GM12878 (cell line): ENCODE measurements around the gene AHNAK. TPM values are rescaled to one million over a fixed set of nuclear protein-coding genes. Genes with fewer than 3 reads are reported as not detected.

Experiments used
- ATAC-seq: fragments of 200-7000 bp; cut with Tn5 transposase; 3 replicates; pipeline ENCODE4 v1.9.1; 2020; ENCODE audit warnings: mild to moderate bottlenecking, moderate library complexity
- BruUV-seq: library from RNA; stranded (reverse); fragments of 400-500 nt; replicated peaks from 2 replicates; lab custom pipeline; 2021; lab: Mats Ljungman, UMichigan
- CTCF ChIA-PET: fragments of 300-600 bp; sonication (Branson Sonifier 250); formaldehyde crosslinking; extraction: SDS; loops from one replicate; lab custom pipeline; 2021; ENCODE audit warnings: inconsistent platforms; lab: Yijun Ruan, JAX
- POLR2A ChIA-PET: fragments of 350-600 bp; formaldehyde crosslinking; extraction: SDS; loops from one replicate; lab custom pipeline; 2021; ENCODE audit warnings: inconsistent platforms; lab: Charles Lee
- RAD21 ChIA-PET: fragments of 300-600 bp; sonication (Branson Sonifier 250); formaldehyde crosslinking; loops from one replicate; lab custom pipeline; 2023; ENCODE audit warnings: antibody characterized with exemption; ENCODE audit not compliant: unreplicated experiment; lab: Charles Lee
- SMC1A ChIA-PET: fragments of 300-600 bp; sonication (Branson Sonifier 250); formaldehyde crosslinking; loops from one replicate; lab custom pipeline; 2023; ENCODE audit not compliant: unreplicated experiment, uncharacterized antibody; lab: Charles Lee
- DNase-seq: peaks from one replicate; pipeline ENCODE4 v3.0.0-alpha.2; 2011; ENCODE audit warnings: low read depth, low spot score
- FAIRE-seq: peaks from 3 replicates; lab custom pipeline; 2011; peaks lifted over from hg19 to GRCh38; lab: Jason Lieb, UNC
- H2AFZ ChIP-seq: 2 replicates; pipeline ENCODE4 v1.6.0; 2011; ENCODE audit warnings: low read depth, low read length, control low read depth; ENCODE audit not compliant: control insufficient read depth
- H3K27ac ChIP-seq: 2 replicates; pipeline ENCODE4 v1.5.1; 2011; ENCODE audit warnings: control low read depth; ENCODE audit not compliant: control insufficient read depth, insufficient read depth
- H3K27me3 ChIP-seq, 2 experiments: replicated peaks in 1 of 2; 2 replicates each; pipeline versions ENCODE4 v1.6.0 to v1.6.1; 2011; ENCODE audit warnings: low read length in 1 of 2; ENCODE audit not compliant: control insufficient read depth in 2 of 2, insufficient read depth in 2 of 2
- H3K36me3 ChIP-seq, 2 experiments: 2 replicates each; pipeline ENCODE4 v1.5.1; 2011; ENCODE audit warnings: low read length in 1 of 2; ENCODE audit not compliant: control insufficient read depth in 2 of 2, insufficient read depth in 2 of 2
- H3K4me1 ChIP-seq: 2 replicates; pipeline ENCODE4 v1.6.1; 2011; ENCODE audit warnings: mild to moderate bottlenecking, low read length, moderate library complexity, mixed read lengths; ENCODE audit not compliant: control insufficient read depth, insufficient read depth
- H3K4me2 ChIP-seq: 2 replicates; pipeline ENCODE4 v1.6.0; 2011; ENCODE audit warnings: control low read depth; ENCODE audit not compliant: control insufficient read depth, insufficient read depth
- H3K4me3 ChIP-seq: fragments of 200-600 bp; sonication (generic); 2 replicates; pipeline ENCODE4 v1.5.1; 2016
- H3K79me2 ChIP-seq: 2 replicates; pipeline ENCODE4 v1.6.0; 2011; ENCODE audit warnings: low read length; ENCODE audit not compliant: control insufficient read depth, insufficient read depth
- H3K9ac ChIP-seq: 2 replicates; pipeline ENCODE4 v1.8.0; 2011; ENCODE audit warnings: low read length, control low read depth, mixed read lengths; ENCODE audit not compliant: control insufficient read depth, insufficient read depth
- H3K9me3 ChIP-seq: replicated peaks from 3 replicates; pipeline ENCODE4 v1.5.1; 2011; ENCODE audit warnings: mild to moderate bottlenecking, low read length; ENCODE audit not compliant: control insufficient read depth, insufficient read depth
- H4K20me1 ChIP-seq: 2 replicates; pipeline ENCODE4 v1.6.0; 2011; ENCODE audit not compliant: control insufficient read depth, insufficient read depth
- ASH2L ChIP-seq: fragments of 300-600, 200-600 bp; sonication (generic); IDR thresholded peaks from 2 replicates; pipeline ENCODE4 v1.6.1; 2017; ENCODE audit warnings: low read depth, mild to moderate bottlenecking, borderline replicate concordance
- CBX3 ChIP-seq: fragments of 200-600 bp; sonication (generic); IDR thresholded peaks from 2 replicates; pipeline ENCODE4 v1.6.1; 2016; ENCODE audit warnings: low read depth, borderline replicate concordance
- E4F1 ChIP-seq: fragments of 450-650 bp; IDR thresholded peaks from 2 replicates; pipeline ENCODE4 v1.6.1; 2018; ENCODE audit warnings: borderline replicate concordance, mild to moderate bottlenecking; ENCODE audit not compliant: partially characterized antibody
- EZH2 ChIP-seq: IDR thresholded peaks from 2 replicates; pipeline ENCODE4 v1.6.1; 2012; ENCODE audit warnings: low read depth, mild to moderate bottlenecking, control low read depth, inconsistent platforms, low read length, borderline replicate concordance; ENCODE audit not compliant: control insufficient read depth
- GATAD2B ChIP-seq: fragments of 450-650 bp; conservative IDR thresholded peaks from 2 replicates; pipeline ENCODE4 v1.6.1; 2017; ENCODE audit warnings: low read depth, mild to moderate bottlenecking, moderate library complexity
- KLF5 ChIP-seq: fragments of 450-650 bp; IDR thresholded peaks from 2 replicates; pipeline ENCODE4 v1.6.1; 2014; ENCODE audit warnings: mild to moderate bottlenecking; ENCODE audit not compliant: partially characterized antibody
- NBN ChIP-seq: fragments of 450-650 bp; IDR thresholded peaks from 2 replicates; pipeline ENCODE4 v1.6.1; 2016
- NR2C1 ChIP-seq: fragments of 450-650 bp; IDR thresholded peaks from 2 replicates; pipeline ENCODE4 v1.6.1; 2017; ENCODE audit warnings: antibody characterized with exemption, mild to moderate bottlenecking, moderate library complexity
- RELA ChIP-seq: fragments of 450-650 bp; IDR thresholded peaks from 2 replicates; pipeline ENCODE4 v1.8.0; 2014; ENCODE audit warnings: borderline replicate concordance; ENCODE audit not compliant: partially characterized antibody
- ZBTB40 ChIP-seq: fragments of 450-650 bp; IDR thresholded peaks from 2 replicates; pipeline ENCODE4 v1.6.1; 2016; ENCODE audit warnings: mild to moderate bottlenecking, moderate library complexity, borderline replicate concordance
- ZNF217 ChIP-seq: fragments of 450-650 bp; IDR thresholded peaks from 2 replicates; pipeline ENCODE4 v1.6.1; 2017; ENCODE audit warnings: antibody characterized with exemption, mild to moderate bottlenecking
- ZNF622 ChIP-seq: fragments of 450-650 bp; IDR thresholded peaks from 2 replicates; pipeline ENCODE4 v1.6.1; 2017; ENCODE audit warnings: mild to moderate bottlenecking, inconsistent platforms
- WGBS: methylation state at CpG from one replicate; pipeline ENCODE4 v1.1.6; 2016; ENCODE audit warnings: low lambda C conversion rate; ENCODE audit not compliant: insufficient replicate concordance, insufficient coverage; ENCODE audit errors: missing lambda C conversion rate; 5-methylcytosine and 5-hydroxymethylcytosine counted together
- in situ Hi-C: fragments of 300-500 bp; cut with MboI; formaldehyde crosslinking; loops from 9 replicates; pipeline ENCODE4 v1.14.3; 2018; ENCODE audit warnings: mixed read lengths
- intact Hi-C: fragments of 100-400 bp; cut with micrococcal nuclease; formaldehyde crosslinking; loops from one replicate; pipeline ENCODE4 v1.14.2; 2022; ENCODE audit not compliant: unreplicated experiment
- polyA plus RNA-seq, 11 experiments: library from polyadenylated mRNA; depleted of rRNA in 4 of 11; unstranded in 6 of 11; stranded (reverse) in 5 of 11; fragments of >200 nt; fragmentation: Nextera tagmentation in 4 of 11; fragmentation: Illumina TruSeq in 1 of 11; extraction: Ambion mirVana in 4 of 11; extraction: Trizol in 1 of 11; gene quantifications; 1 replicate in 1 of 11; 2 replicates in 10 of 11; pipeline versions ENCODE4 v1.2.1 to v1.2.3, GENCODE V29; 2011 to 2016; ENCODE audit warnings: inconsistent platforms in 2 of 11, missing spikeins in 2 of 11, low read depth in 1 of 11
- total RNA-seq, 4 experiments: library from RNA; depleted of rRNA in 3 of 4; stranded (reverse); fragments of >200 nt in 3 of 4; fragmentation: Illumina TruSeq in 1 of 4; extraction: Trizol in 1 of 4; gene quantifications; 2 replicates each; pipeline versions ENCODE4 v1.2.1 to v1.2.3, GENCODE V29; 2013 to 2021

The AHNAK gene
- total and polyA plus RNA-seq, 10 of the 15 experiments (the other 5 are each of a cell fraction or from before 2014, with no cell fraction given), result 0.76 to 90.3 (median 19.4) TPM

- DNase-seq, result no peak
- Histone ChIP-seq H3K79me2 (no peaks in the 10 kb centered on the region), H3K4me1 (no peaks in the 10 kb centered on the region), H3K9me3 (no peaks in the 10 kb centered on the region), H4K20me1 (no peaks in the 10 kb centered on the region), H3K27ac (no peak overlapping the region), H3K9ac (no peak overlapping the region), H3K36me3 (no peaks in the 10 kb centered on the region), H3K4me2 (no peak overlapping the region), H2AFZ (no peak overlapping the region), H3K27me3 (peaks cover 0 to 2% of the 10 kb centered on the region in 2 experiments; a peak in 1 of 4 replicates), H3K4me3 (no peak overlapping the region)
- ChIA-PET SMC1A (interaction anchor here (1.0 kb wide), 1 partner anchor 81 kb away, joined by 4 read pairs; no protein-coding TSS in a partner anchor), POLR2A (no interaction called here), RAD21 (no interaction called here), CTCF (no interaction called here)
- no TSS peak for BruUV-seq
- ATAC-seq, result no peak
- 63% methylated on average over 6 of the region's 6 CpGs for WGBS
- no peak for TF ChIP-seq ZNF622
- no peak for TF ChIP-seq ZNF217
- no peak for TF ChIP-seq GATAD2B
- no peak for TF ChIP-seq KLF5
- no peak for TF ChIP-seq RELA
- no peak for TF ChIP-seq NR2C1
- in situ Hi-C loops (no loop called here), intact Hi-C loops (no loop called here)
- FAIRE-seq, result no peak
Measured at GRCh38 chr11:62484352-62484751, 62.3 kb downstream of the AHNAK start.

DNA sequence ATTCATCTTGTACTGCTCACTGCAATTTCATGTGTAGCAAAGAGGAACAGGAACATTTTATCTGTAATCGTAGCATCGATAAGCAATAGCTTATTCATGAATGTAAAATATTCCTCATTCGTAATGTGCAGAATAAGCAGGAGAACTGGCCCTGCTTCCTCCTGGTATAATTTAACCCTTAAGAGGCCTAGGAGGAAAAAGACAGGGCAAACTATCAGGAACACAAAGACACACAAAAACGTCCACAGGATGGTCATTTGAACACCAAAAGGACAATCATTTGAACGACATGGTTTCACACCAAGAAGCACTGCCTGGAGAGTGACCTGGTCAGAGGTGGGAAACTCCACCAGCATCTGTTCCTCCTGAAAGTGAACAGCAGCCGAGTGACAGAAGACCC is 63.9 kb downstream of the AHNAK start:
- no peaks in the 10 kb centered on the region for H3K9me3 ChIP-seq
- POLR2A ChIA-PET, result no interaction called here
- BruUV-seq, result no TSS peak
- peaks cover 0 to 2% of the 10 kb centered on the region in 2 experiments; a peak in 1 of 4 replicates for H3K27me3 ChIP-seq
- in situ Hi-C loops, result no loop called here
- intact Hi-C loops, result no loop called here
- no peak overlapping the region for H3K4me2 ChIP-seq
- DNase-seq, result no peak
- no peak overlapping the region for H2AFZ ChIP-seq
- no peaks in the 10 kb centered on the region for H3K79me2 ChIP-seq
- H3K36me3 ChIP-seq, result no peaks in the 10 kb centered on the region
- no peak for FAIRE-seq
- RAD21 ChIA-PET, result interaction anchor here (0.6 kb wide), 1 partner anchor 16 kb away, joined by 4 read pairs; no protein-coding TSS in a partner anchor
- SMC1A ChIA-PET, result interaction anchor here (0.6 kb wide), 1 partner anchor 32 kb away, joined by 3 read pairs; no protein-coding TSS in a partner anchor
- no peaks in the 10 kb centered on the region for H3K4me1 ChIP-seq
- no peak for ATAC-seq
- H4K20me1 ChIP-seq, result no peaks in the 10 kb centered on the region
- WGBS, result 28% methylated on average over 6 of the region's 6 CpGs
- H3K9ac ChIP-seq, result no peak overlapping the region
- CTCF ChIA-PET, result interaction anchor here (1.2 to 1.5 kb wide), 2 partner anchors 13 to 58 kb away, joined by 3 to 4 read pairs; no protein-coding TSS in a partner anchor
- no peak overlapping the region for H3K27ac ChIP-seq
- H3K4me3 ChIP-seq, result no peak overlapping the region
- TF ChIP-seq CBX3 (no peak), ASH2L (no peak), ZBTB40 (no peak), EZH2 (no peak), NBN (no peak), E4F1 (no peak)
